ENCODE data around the gene SEMA4D. TPM values are rescaled to one million over a fixed set of nuclear protein-coding genes. Genes with fewer than 3 reads are reported as not detected.

SEMA4D gene
- total and polyA plus RNA-seq, 10 donors = 23.0 to 193 (median 157) TPM

DNA sequence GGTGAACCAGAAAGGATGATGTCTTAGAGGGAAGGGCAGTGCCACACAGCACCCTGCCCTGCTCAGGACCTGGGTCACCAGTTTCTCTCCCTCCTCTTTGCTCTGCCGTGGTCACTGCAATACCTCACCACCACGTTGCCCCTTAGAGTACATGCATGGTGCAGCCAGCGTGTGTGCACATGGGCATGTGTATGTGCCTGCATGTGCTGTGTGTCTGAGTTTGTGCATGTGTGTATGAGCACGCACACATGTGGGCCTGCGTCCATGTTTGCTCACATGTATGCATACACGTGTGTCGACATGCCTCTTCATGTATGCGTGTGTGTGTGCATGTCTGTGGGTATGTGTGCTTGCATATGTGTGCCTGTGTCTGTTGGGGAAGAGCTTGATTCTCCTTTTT, 41.5 kb upstream of the SEMA4D start:
- Histone ChIP-seq H3K9me3 (no peaks in the 10 kb centered on the region), H3K4me1 (peaks cover 17 to 86% (median 49%) of the 10 kb centered on the region in 6 donors), H3K27me3 (replicated peaks in 1 of 7) (no peaks in the 10 kb centered on the region), H3K4me3 (no peak overlapping the region), H3K27ac (peak overlapping the region in 3 of 8 donors; percentile 88 to 92 (median 92)), H3K36me3 (no peaks in the 10 kb centered on the region)
- no peak for TF ChIP-seq POLR2AphosphoS5 (IDR thresholded peaks at IDR 0.05)
- TF ChIP-seq, protein P1, sequence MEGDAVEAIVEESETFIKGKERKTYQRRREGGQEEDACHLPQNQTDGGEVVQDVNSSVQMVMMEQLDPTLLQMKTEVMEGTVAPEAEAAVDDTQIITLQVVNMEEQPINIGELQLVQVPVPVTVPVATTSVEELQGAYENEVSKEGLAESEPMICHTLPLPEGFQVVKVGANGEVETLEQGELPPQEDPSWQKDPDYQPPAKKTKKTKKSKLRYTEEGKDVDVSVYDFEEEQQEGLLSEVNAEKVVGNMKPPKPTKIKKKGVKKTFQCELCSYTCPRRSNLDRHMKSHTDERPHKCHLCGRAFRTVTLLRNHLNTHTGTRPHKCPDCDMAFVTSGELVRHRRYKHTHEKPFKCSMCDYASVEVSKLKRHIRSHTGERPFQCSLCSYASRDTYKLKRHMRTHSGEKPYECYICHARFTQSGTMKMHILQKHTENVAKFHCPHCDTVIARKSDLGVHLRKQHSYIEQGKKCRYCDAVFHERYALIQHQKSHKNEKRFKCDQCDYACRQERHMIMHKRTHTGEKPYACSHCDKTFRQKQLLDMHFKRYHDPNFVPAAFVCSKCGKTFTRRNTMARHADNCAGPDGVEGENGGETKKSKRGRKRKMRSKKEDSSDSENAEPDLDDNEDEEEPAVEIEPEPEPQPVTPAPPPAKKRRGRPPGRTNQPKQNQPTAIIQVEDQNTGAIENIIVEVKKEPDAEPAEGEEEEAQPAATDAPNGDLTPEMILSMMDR (IDR thresholded peaks at IDR 0.05 in 8 of 11, conservative IDR thresholded peaks at IDR 0.05 in 3 of 11) = no peak
- TF ChIP-seq POLR2A (IDR thresholded peaks at IDR 0.05) = no peak
- no peak for DNase-seq
- intact Hi-C loops (cut with DNase I; ENCODE audit: low total_unique reads) = no loop called here
- 91 to 95% (median 94%) methylated on average over 8 of the region's 8 CpGs for WGBS, 5 donors

DNA sequence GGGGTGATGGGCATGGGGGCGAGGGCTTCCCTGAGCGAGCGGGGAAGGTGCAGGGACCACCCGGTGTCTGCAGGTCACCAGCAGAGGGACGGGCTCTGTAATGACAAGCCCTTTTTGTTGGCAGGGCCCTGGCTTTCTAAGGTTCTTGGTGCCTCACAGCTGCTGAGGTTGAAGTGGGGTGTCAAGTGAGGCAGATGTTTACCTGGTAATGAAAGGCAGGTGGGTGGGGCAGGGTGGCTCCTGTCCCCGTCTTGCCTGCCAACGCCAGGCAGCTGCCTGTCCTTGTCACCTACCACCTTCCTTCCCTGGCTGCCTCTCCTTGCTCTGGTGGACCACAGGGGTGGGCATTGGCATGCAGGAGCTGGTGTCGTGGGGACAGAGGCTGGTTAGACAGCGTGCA, 41.0 kb upstream of the SEMA4D start:
- peaks cover 17 to 91% (median 49%) of the 10 kb centered on the region in 6 donors for H3K4me1 ChIP-seq

DNA sequence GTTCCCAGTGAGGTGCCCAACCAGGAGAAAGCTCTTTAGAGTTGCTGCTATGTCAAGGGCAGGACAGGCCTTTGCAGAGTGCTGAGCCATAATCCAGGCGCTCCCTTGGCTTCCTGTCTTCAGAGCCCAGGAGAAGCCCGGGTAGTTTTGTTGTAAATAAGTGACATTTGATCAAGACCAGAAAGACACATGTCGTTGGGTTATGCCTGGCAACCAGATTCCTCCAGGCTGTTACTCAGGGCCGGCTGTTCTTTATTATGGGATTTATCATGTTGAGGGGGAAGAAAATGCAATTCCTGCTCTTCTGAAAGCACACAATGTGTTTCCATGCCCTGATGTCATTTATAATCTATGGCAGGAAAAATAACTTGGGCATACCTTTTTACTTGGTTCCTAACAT, 39.3 kb upstream of the SEMA4D start:
- Histone ChIP-seq H3K4me1 (peaks cover 17 to 97% (median 44%) of the 10 kb centered on the region in 6 donors), H3K27me3 (replicated peaks in 1 of 7) (no peaks in the 10 kb centered on the region)
- intact Hi-C loops (cut with DNase I; ENCODE audit: low total_unique reads) = no loop called here

More for the DNA sequence above, 41.0 kb upstream of the SEMA4D start:
- Histone ChIP-seq H3K27ac (peak overlapping the region in 3 of 8 donors; percentile 88 to 92 (median 92)), H3K27me3 (replicated peaks in 1 of 7) (no peaks in the 10 kb centered on the region), H3K4me3 (no peak overlapping the region), H3K36me3 (no peaks in the 10 kb centered on the region), H3K9me3 (no peaks in the 10 kb centered on the region)
- WGBS, 5 donors = 85 to 93% (median 92%) methylated on average over 8 to 9 of the region's 9 CpGs
- TF ChIP-seq, protein P1 (IDR thresholded peaks at IDR 0.05 in 8 of 11, conservative IDR thresholded peaks at IDR 0.05 in 3 of 11) = no peak
- TF ChIP-seq POLR2A (IDR thresholded peaks at IDR 0.05) (no peak), POLR2AphosphoS5 (IDR thresholded peaks at IDR 0.05) (no peak)
- intact Hi-C loops (cut with DNase I; ENCODE audit: low total_unique reads) = no loop called here
- DNase-seq = no peak

DNA sequence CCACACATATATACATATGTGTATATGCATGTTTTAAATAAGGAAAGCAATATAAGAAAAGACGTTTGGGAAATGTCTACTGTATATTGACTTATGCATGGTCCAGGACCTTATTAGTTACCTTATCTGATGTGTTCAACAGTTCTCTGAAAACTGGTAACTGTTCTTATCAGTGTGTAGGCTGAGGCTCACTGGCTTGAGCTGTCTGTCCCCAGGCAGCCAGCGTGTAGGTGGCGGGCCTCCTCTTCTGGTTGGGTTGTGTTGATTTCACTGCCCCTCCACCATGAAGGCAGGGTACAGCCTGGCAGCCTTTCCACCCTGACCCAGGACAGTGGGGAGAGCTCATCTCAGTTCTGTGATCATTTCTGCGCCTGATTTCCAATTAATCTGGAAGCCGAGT, 38.7 kb upstream of the SEMA4D start:
- 67 to 74% (median 73%) methylated on average over 5 of the region's 5 CpGs for WGBS, 5 donors
- Histone ChIP-seq H3K27me3 (replicated peaks in 1 of 7) (no peaks in the 10 kb centered on the region), H3K4me1 (peaks cover 15 to 97% (median 41%) of the 10 kb centered on the region in 6 donors), H3K9me3 (no peaks in the 10 kb centered on the region), H3K27ac (peak overlapping the region; percentile 62 to 92 (median 82)), H3K4me3 (peak overlapping the region in 1 of 8 donors; percentile 37), H3K36me3 (no peaks in the 10 kb centered on the region)
- no peak for DNase-seq
- intact Hi-C loops (cut with DNase I; ENCODE audit: low total_unique reads) = no loop called here
- TF ChIP-seq POLR2AphosphoS5 (IDR thresholded peaks at IDR 0.05) = no peak
- TF ChIP-seq, protein P1 (IDR thresholded peaks at IDR 0.05 in 8 of 11, conservative IDR thresholded peaks at IDR 0.05 in 3 of 11) = no peak
- no peak for TF ChIP-seq POLR2A (IDR thresholded peaks at IDR 0.05)

More for the DNA sequence above, 39.3 kb upstream of the SEMA4D start:
- no peaks in the 10 kb centered on the region for H3K36me3 ChIP-seq
- 79 to 88% (median 83%) methylated on average over 4 of the region's 4 CpGs for WGBS, 5 donors
- peak overlapping the region; percentile 62 to 92 (median 82) for H3K27ac ChIP-seq
- DNase-seq = no peak
- peak overlapping the region in 1 of 8 donors; percentile 37 for H3K4me3 ChIP-seq
- no peaks in the 10 kb centered on the region for H3K9me3 ChIP-seq
- TF ChIP-seq, protein P1 (IDR thresholded peaks at IDR 0.05 in 8 of 11, conservative IDR thresholded peaks at IDR 0.05 in 3 of 11) = no peak
- TF ChIP-seq POLR2A (IDR thresholded peaks at IDR 0.05) = no peak
- TF ChIP-seq POLR2AphosphoS5 (IDR thresholded peaks at IDR 0.05) = no peak

All from spleen (tissue), 11 donors.